Measurements from ENCODE around the gene RNFT2.
"Not testable (repeated sequence)": the region's sequence is repeated elsewhere in the genome, so short reads cannot be mapped to it uniquely, and the experiment has no call there.

Gene RNFT2

GRCh38 chr12:116745554-116745953, 7.4 kb downstream of the RNFT2 start:
- DNase-seq, result no peak

- no peak for DNase-seq
Measured at GRCh38 chr12:116749884-116750283, 11.8 kb downstream of the RNFT2 start.

- DNase-seq, result no peak
Measured at GRCh38 chr12:116750298-116750697, 12.2 kb downstream of the RNFT2 start.

- DNase-seq, result not testable (repeated sequence)
Measured at GRCh38 chr12:116754097-116754496, 16.0 kb downstream of the RNFT2 start.

GRCh38 chr12:116754783-116755182, 16.7 kb downstream of the RNFT2 start:
- not testable (repeated sequence) for DNase-seq

- DNase-seq, result no peak
Measured at GRCh38 chr12:116759783-116760621, 21.9 kb downstream of the RNFT2 start.

- no peak for DNase-seq
Measured at GRCh38 chr12:116760622-116761020, 22.5 kb downstream of the RNFT2 start.

GRCh38 chr12:116761499-116761898, 23.4 kb downstream of the RNFT2 start:
- no peak for DNase-seq

GRCh38 chr12:116765271-116765670, 27.2 kb downstream of the RNFT2 start:
- DNase-seq, result no peak

GRCh38 chr12:116766285-116766684, 28.2 kb downstream of the RNFT2 start:
- DNase-seq, result no peak

GRCh38 chr12:116766746-116767145, 28.6 kb downstream of the RNFT2 start:
- no peak for DNase-seq

- DNase-seq, result no peak
Measured at GRCh38 chr12:116771651-116772050, 33.5 kb downstream of the RNFT2 start.

GRCh38 chr12:116773276-116773731, 35.2 kb downstream of the RNFT2 start:
- no peak for DNase-seq

- DNase-seq, result no peak
Measured at GRCh38 chr12:116774020-116774419, 35.9 kb downstream of the RNFT2 start.

- DNase-seq, result no peak
Measured at GRCh38 chr12:116777245-116777644, 39.1 kb downstream of the RNFT2 start.

- DNase-seq, result no peak
Measured at GRCh38 chr12:116779597-116779996, 41.5 kb downstream of the RNFT2 start.

- no peak for DNase-seq
Measured at GRCh38 chr12:116780942-116781341, 42.8 kb downstream of the RNFT2 start.

GRCh38 chr12:116783525-116784237, 45.6 kb downstream of the RNFT2 start:
- no peak for DNase-seq

- DNase-seq, result peak; percentile 31
Measured at GRCh38 chr12:116784238-116784612, 46.1 kb downstream of the RNFT2 start.

- not testable (repeated sequence) for DNase-seq
Measured at GRCh38 chr12:116789562-116789961, 51.4 kb downstream of the RNFT2 start.

GRCh38 chr12:116790066-116790465, 52.0 kb downstream of the RNFT2 start:
- no peak for DNase-seq

GRCh38 chr12:116792403-116792802, 54.3 kb downstream of the RNFT2 start:
- no peak for DNase-seq

- no peak for DNase-seq
Measured at GRCh38 chr12:116794725-116795124, 56.6 kb downstream of the RNFT2 start.

GRCh38 chr12:116797885-116798284, 59.8 kb downstream of the RNFT2 start:
- no peak for DNase-seq
